Stimulated activated memory B cell treated with anti-CD40 and anti-IgM and Interleukin-4, amounts not matched to agents 10 μg/mL and 1 μg/mL and 100 μg/mL, for 72 hours (primary cell): Measurements from ENCODE around the gene CELA2A.
A peak's percentile ranks its signal among the peaks of the same experiment; 100 is the strongest.
"Not testable (repeated sequence)": the region's sequence is repeated elsewhere in the genome, so short reads cannot be mapped to it uniquely, and the experiment has no call there.

Source experiments
- ATAC-seq: fragments of 150-1000 bp; cut with Tn5 transposase; 2 replicates; pipeline ENCODE4 v1.10.0; 2021
- H3K27ac Mint-ChIP-seq: one replicate; pipeline ENCODE4 v1.8.0; 2022; ENCODE audit warnings: mild to moderate bottlenecking, mixed read lengths
- H3K27me3 Mint-ChIP-seq: one replicate; pipeline ENCODE4 v1.8.0; 2022; ENCODE audit warnings: mixed read lengths
- H3K36me3 Mint-ChIP-seq: one replicate; pipeline ENCODE4 v1.8.0; 2022; ENCODE audit warnings: mixed read lengths
- H3K4me1 Mint-ChIP-seq: one replicate; pipeline ENCODE4 v1.8.0; 2022; ENCODE audit warnings: mixed read lengths
- H3K4me3 Mint-ChIP-seq: one replicate; pipeline ENCODE4 v1.8.0; 2022; ENCODE audit warnings: mild to moderate bottlenecking, moderate library complexity, mixed read lengths
- H3K9me3 Mint-ChIP-seq: one replicate; pipeline ENCODE4 v1.8.0; 2022; ENCODE audit warnings: mixed read lengths

CELA2A gene

GRCh38 chr1:15418806-15419515 is 37.6 kb upstream of the CELA2A start:
- ATAC-seq = no peak
- no peak overlapping the region for H3K4me3 Mint-ChIP-seq
- no peaks in the 10 kb centered on the region for H3K9me3 Mint-ChIP-seq
- H3K4me1 Mint-ChIP-seq = peaks cover 57% of the 10 kb centered on the region
- no peaks in the 10 kb centered on the region for H3K27me3 Mint-ChIP-seq
- peaks cover 18% of the 10 kb centered on the region for H3K36me3 Mint-ChIP-seq
- peak overlapping the region; percentile 10 for H3K27ac Mint-ChIP-seq

GRCh38 chr1:15420853-15421465 is 35.6 kb upstream of the CELA2A start:
- Mint-ChIP-seq H3K9me3 (no peaks in the 10 kb centered on the region), H3K27me3 (no peaks in the 10 kb centered on the region), H3K36me3 (peaks cover 30% of the 10 kb centered on the region), H3K27ac (no peak overlapping the region), H3K4me3 (no peak overlapping the region), H3K4me1 (peaks cover 46% of the 10 kb centered on the region)
- ATAC-seq = no peak

- Mint-ChIP-seq H3K4me1 (peaks cover 27% of the 10 kb centered on the region), H3K36me3 (peaks cover 49% of the 10 kb centered on the region), H3K9me3 (no peaks in the 10 kb centered on the region), H3K4me3 (no peak overlapping the region), H3K27ac (peak overlapping the region; percentile 37), H3K27me3 (no peaks in the 10 kb centered on the region)
- ATAC-seq = no peak
Measured at GRCh38 chr1:15422871-15423270, 33.7 kb upstream of the CELA2A start.

- Mint-ChIP-seq H3K9me3 (no peaks in the 10 kb centered on the region), H3K36me3 (peaks cover 55% of the 10 kb centered on the region), H3K27ac (peak overlapping the region; percentile 37), H3K4me3 (no peak overlapping the region), H3K27me3 (no peaks in the 10 kb centered on the region), H3K4me1 (peaks cover 26% of the 10 kb centered on the region)
- no peak for ATAC-seq
Measured at GRCh38 chr1:15423355-15424077, 33.0 kb upstream of the CELA2A start.

- no peak for ATAC-seq
- Mint-ChIP-seq H3K27me3 (no peaks in the 10 kb centered on the region), H3K4me3 (no peak overlapping the region), H3K4me1 (peaks cover 26% of the 10 kb centered on the region), H3K27ac (peak overlapping the region; percentile 25), H3K9me3 (no peaks in the 10 kb centered on the region), H3K36me3 (peaks cover 57% of the 10 kb centered on the region)
Measured at GRCh38 chr1:15424146-15424667, 32.3 kb upstream of the CELA2A start.

GRCh38 chr1:15424981-15425380 is 31.6 kb upstream of the CELA2A start:
- Mint-ChIP-seq H3K36me3 (peaks cover 53% of the 10 kb centered on the region), H3K9me3 (no peaks in the 10 kb centered on the region), H3K27ac (peak overlapping the region; percentile 25), H3K27me3 (no peaks in the 10 kb centered on the region), H3K4me1 (peaks cover 21% of the 10 kb centered on the region), H3K4me3 (no peak overlapping the region)
- no peak for ATAC-seq

- no peaks in the 10 kb centered on the region for H3K27me3 Mint-ChIP-seq
- no peak overlapping the region for H3K4me3 Mint-ChIP-seq
- H3K4me1 Mint-ChIP-seq = peaks cover 21% of the 10 kb centered on the region
- no peaks in the 10 kb centered on the region for H3K9me3 Mint-ChIP-seq
- H3K27ac Mint-ChIP-seq = peak overlapping the region; percentile 8
- H3K36me3 Mint-ChIP-seq = peaks cover 50% of the 10 kb centered on the region
- no peak for ATAC-seq
Measured at GRCh38 chr1:15425521-15425920, 31.0 kb upstream of the CELA2A start.

GRCh38 chr1:15425958-15426357 is 30.6 kb upstream of the CELA2A start:
- no peak for ATAC-seq

GRCh38 chr1:15426492-15427279 is 29.8 kb upstream of the CELA2A start:
- Mint-ChIP-seq H3K4me3 (no peak overlapping the region), H3K9me3 (no peaks in the 10 kb centered on the region), H3K36me3 (peaks cover 40% of the 10 kb centered on the region), H3K4me1 (peaks cover 12% of the 10 kb centered on the region), H3K27me3 (no peaks in the 10 kb centered on the region), H3K27ac (peak overlapping the region; percentile 8)
- peak; percentile 19 for ATAC-seq

More at GRCh38 chr1:15425958-15426357, 30.6 kb upstream of the CELA2A start:
- Mint-ChIP-seq H3K27me3 (no peaks in the 10 kb centered on the region), H3K4me1 (peaks cover 19% of the 10 kb centered on the region), H3K27ac (peak overlapping the region; percentile 8), H3K36me3 (peaks cover 48% of the 10 kb centered on the region), H3K9me3 (no peaks in the 10 kb centered on the region), H3K4me3 (no peak overlapping the region)

GRCh38 chr1:15427280-15427666 is 29.3 kb upstream of the CELA2A start:
- Mint-ChIP-seq H3K27ac (no peak overlapping the region), H3K9me3 (no peaks in the 10 kb centered on the region), H3K36me3 (peaks cover 39% of the 10 kb centered on the region), H3K4me3 (no peak overlapping the region), H3K4me1 (peaks cover 10% of the 10 kb centered on the region), H3K27me3 (no peaks in the 10 kb centered on the region)
- peak; percentile 9 for ATAC-seq

- peaks cover 10% of the 10 kb centered on the region for H3K4me1 Mint-ChIP-seq
- not testable (repeated sequence) for H3K9me3 Mint-ChIP-seq, H3K27ac Mint-ChIP-seq
Measured at GRCh38 chr1:15428252-15428651, 28.3 kb upstream of the CELA2A start.

GRCh38 chr1:15428815-15429435 is 27.6 kb upstream of the CELA2A start:
- H3K9me3 Mint-ChIP-seq = no peaks in the 10 kb centered on the region
- H3K36me3 Mint-ChIP-seq = peaks cover 39% of the 10 kb centered on the region
- no peaks in the 10 kb centered on the region for H3K27me3 Mint-ChIP-seq
- ATAC-seq = peak; percentile 31
- H3K27ac Mint-ChIP-seq = no peak overlapping the region
- no peak overlapping the region for H3K4me3 Mint-ChIP-seq
- H3K4me1 Mint-ChIP-seq = peaks cover 10% of the 10 kb centered on the region

More at GRCh38 chr1:15428252-15428651, 28.3 kb upstream of the CELA2A start:
- not testable (repeated sequence) for H3K4me3 Mint-ChIP-seq, H3K27me3 Mint-ChIP-seq, ATAC-seq
- H3K36me3 Mint-ChIP-seq = peaks cover 39% of the 10 kb centered on the region

GRCh38 chr1:15429701-15430149 is 26.8 kb upstream of the CELA2A start:
- H3K9me3 Mint-ChIP-seq = no peaks in the 10 kb centered on the region
- no peaks in the 10 kb centered on the region for H3K27me3 Mint-ChIP-seq
- no peak for ATAC-seq
- no peak overlapping the region for H3K4me3 Mint-ChIP-seq
- H3K4me1 Mint-ChIP-seq = peaks cover 2% of the 10 kb centered on the region
- H3K36me3 Mint-ChIP-seq = peaks cover 34% of the 10 kb centered on the region
- H3K27ac Mint-ChIP-seq = no peak overlapping the region

GRCh38 chr1:15430787-15431570 is 25.6 kb upstream of the CELA2A start:
- no peaks in the 10 kb centered on the region for H3K4me1 Mint-ChIP-seq
- no peaks in the 10 kb centered on the region for H3K9me3 Mint-ChIP-seq
- no peak overlapping the region for H3K27ac Mint-ChIP-seq
- no peaks in the 10 kb centered on the region for H3K27me3 Mint-ChIP-seq
- peak; percentile 78 for ATAC-seq
- no peak overlapping the region for H3K4me3 Mint-ChIP-seq
- H3K36me3 Mint-ChIP-seq = peaks cover 27% of the 10 kb centered on the region
